HCT116 (cell line): ENCODE results near the gene ITGA1. TPM values are rescaled to one million over a fixed set of nuclear protein-coding genes. Genes with fewer than 3 reads are reported as not detected.

ENCODE experiments used
- ATAC-seq: fragments of 200-7000 bp; cut with Tn5 transposase; 2 replicates; pipeline ENCODE4 v1.9.1; 2020; ENCODE audit warnings: mild to moderate bottlenecking, moderate library complexity
- BruUV-seq: library from RNA; stranded (reverse); fragments of 400-500 nt; replicated peaks from 2 replicates; lab custom pipeline; 2021; lab: Mats Ljungman, UMichigan
- CTCF ChIA-PET: fragments of 300-600 bp; sonication (Branson Sonifier 250); formaldehyde crosslinking; loops from one replicate; lab custom pipeline; 2021; ENCODE audit warnings: antibody characterized with exemption; lab: Charles Lee
- POLR2A ChIA-PET: fragments of 300-600, 350-600 bp; sonication (Branson Sonifier 250); formaldehyde crosslinking; loops from one replicate; lab custom pipeline; 2021; ENCODE audit warnings: antibody characterized with exemption; lab: Charles Lee
- RAD21 ChIA-PET, 2 experiments: fragments of 300-600 bp; sonication (Branson Sonifier 250); formaldehyde crosslinking; loops; one replicate each; lab custom pipeline; 2023; ENCODE audit warnings: low total read pairs in 2 of 2; ENCODE audit not compliant: uncharacterized antibody in 2 of 2, unreplicated experiment in 2 of 2, low non-redundant PET in 1 of 2; lab: Charles Lee
- DNase-seq: peaks from one replicate; pipeline ENCODE4 v3.0.0-alpha.2; 2010; ENCODE audit warnings: low read depth, low spot score
- H2AFZ ChIP-seq: fragments of 200-600 bp; shearing (Covaris generic), sonication (generic); 2 replicates; pipeline ENCODE4 v1.6.1; 2017; ENCODE audit warnings: low read depth, mixed run types, mixed read lengths, antibody characterized with exemption, low read length; ENCODE audit not compliant: poor library complexity, severe bottlenecking
- H3K27ac ChIP-seq: 2 replicates; pipeline ENCODE4 v1.5.1; 2012; ENCODE audit warnings: low read depth, low read length
- H3K27me3 ChIP-seq: fragments of 200-600 bp; sonication (generic); 2 replicates; pipeline ENCODE4 v1.6.1; 2016; ENCODE audit warnings: mixed run types, low read length, mixed read lengths; ENCODE audit not compliant: insufficient read depth
- H3K36me3 ChIP-seq, 2 experiments: fragments of 200-500 bp in 1 of 2; fragments of 200-600 bp in 1 of 2; sonication (Bioruptor generic) in 1 of 2; sonication (generic) in 1 of 2; 2 replicates each; pipeline versions ENCODE4 v1.5.1 to v1.6.1; 2014 to 2016; ENCODE audit warnings: low read length in 2 of 2, inconsistent platforms in 1 of 2, mixed read lengths in 1 of 2, mixed run types in 1 of 2; ENCODE audit not compliant: insufficient read depth in 2 of 2, control insufficient read depth in 1 of 2
- H3K4me1 ChIP-seq, 2 experiments: fragments of 200-600 bp in 1 of 2; sonication (generic) in 1 of 2; 2 replicates each; pipeline versions ENCODE4 v1.5.1 to v1.6.1; 2012 to 2017; ENCODE audit warnings: low read length in 2 of 2, inconsistent platforms in 1 of 2, mild to moderate bottlenecking in 1 of 2, mixed read lengths in 1 of 2, mixed run types in 1 of 2, moderate library complexity in 1 of 2; ENCODE audit not compliant: insufficient read depth in 2 of 2, control insufficient read depth in 1 of 2
- H3K4me2 ChIP-seq: fragments of 200-600 bp; sonication (generic); 2 replicates; pipeline ENCODE4 v1.6.1; 2017; ENCODE audit warnings: mixed run types, low read length, mixed read lengths
- H3K4me3 ChIP-seq, 2 experiments: fragments of 200-600 bp in 1 of 2; sonication (generic) in 1 of 2; replicated peaks in 1 of 2; 2 replicates each; pipeline ENCODE4 v1.5.1; 2011 to 2016; ENCODE audit warnings: low read length in 2 of 2, control low read depth in 1 of 2, low read depth in 1 of 2, mild to moderate bottlenecking in 1 of 2, mixed read lengths in 1 of 2, mixed run types in 1 of 2
- H3K79me2 ChIP-seq: fragments of 200-600 bp; sonication (generic); 2 replicates; pipeline ENCODE4 v1.6.1; 2017; ENCODE audit warnings: mild to moderate bottlenecking, mixed run types, low read length, moderate library complexity, mixed read lengths; ENCODE audit not compliant: insufficient read depth
- H3K9ac ChIP-seq: fragments of 200-600 bp; sonication (generic); 2 replicates; pipeline ENCODE4 v1.6.1; 2016; ENCODE audit warnings: low read length, mixed read lengths
- H3K9me2 ChIP-seq: fragments of 200-600 bp; sonication (generic), shearing (Covaris generic); 2 replicates; pipeline ENCODE4 v1.6.1; 2017; ENCODE audit warnings: mixed run types, mild to moderate bottlenecking, moderate library complexity; ENCODE audit not compliant: insufficient read depth
- H3K9me3 ChIP-seq, 2 experiments: fragments of 200-500 bp in 1 of 2; fragments of 200-600 bp in 1 of 2; sonication (Bioruptor generic) in 1 of 2; sonication (generic) in 1 of 2; 2 replicates each; pipeline ENCODE4 v1.6.1; 2014 to 2017; ENCODE audit warnings: low read length in 2 of 2, mixed read lengths in 2 of 2, inconsistent platforms in 1 of 2, low read depth in 1 of 2, mild to moderate bottlenecking in 1 of 2, mixed run types in 1 of 2, moderate library complexity in 1 of 2; ENCODE audit not compliant: control insufficient read depth in 1 of 2, insufficient read depth in 1 of 2
- H4K20me1 ChIP-seq: fragments of 200-600 bp; sonication (generic), shearing (Covaris generic); 2 replicates; pipeline ENCODE4 v1.6.1; 2017; ENCODE audit warnings: mixed run types, mild to moderate bottlenecking, moderate library complexity; ENCODE audit not compliant: insufficient read depth
- CBX3 ChIP-seq: IDR thresholded peaks from 2 replicates; pipeline ENCODE4 v1.6.1; 2012; ENCODE audit warnings: low read depth
- CEBPB ChIP-seq: IDR thresholded peaks from 2 replicates; pipeline ENCODE4 v1.6.1; 2012; ENCODE audit warnings: low read depth
- ELF1 ChIP-seq: IDR thresholded peaks from 2 replicates; pipeline ENCODE4 v1.6.1; 2012; ENCODE audit warnings: low read depth, borderline replicate concordance
- EZH2 ChIP-seq: fragments of 200-600 bp; sonication (generic); IDR thresholded peaks from 2 replicates; pipeline ENCODE4 v1.6.1; 2017; ENCODE audit warnings: antibody characterized with exemption, mixed run types
- EZH2phosphoT487 ChIP-seq: fragments of 200-600 bp; IDR thresholded peaks from 2 replicates; pipeline ENCODE4 v1.6.1; 2018; ENCODE audit warnings: antibody characterized with exemption, borderline replicate concordance
- FOSL1 ChIP-seq: IDR thresholded peaks from 2 replicates; pipeline ENCODE4 v1.6.1; 2012; ENCODE audit warnings: low read depth
- JUND ChIP-seq: IDR thresholded peaks from 2 replicates; pipeline ENCODE4 v1.6.1; 2012
- POLR2A ChIP-seq: IDR thresholded peaks from 2 replicates; pipeline ENCODE4 v1.7.0; 2011; ENCODE audit warnings: borderline replicate concordance; ENCODE audit not compliant: insufficient read depth, insufficient read length; ENCODE audit errors: extremely low read depth
- POLR2AphosphoS5 ChIP-seq: IDR thresholded peaks from 2 replicates; pipeline ENCODE4 v1.6.1; 2011; ENCODE audit warnings: mild to moderate bottlenecking, low read depth, low read length, moderate library complexity
- RAD21 ChIP-seq: IDR thresholded peaks from 2 replicates; pipeline ENCODE4 v1.6.1; 2012; ENCODE audit warnings: low read depth, mild to moderate bottlenecking
- SP1 ChIP-seq: IDR thresholded peaks from 2 replicates; pipeline ENCODE4 v1.6.1; 2012; ENCODE audit warnings: low read depth
- YY1 ChIP-seq: IDR thresholded peaks from 2 replicates; pipeline ENCODE4 v1.6.1; 2011; ENCODE audit warnings: low read length, low read depth, moderate library complexity, mild to moderate bottlenecking; ENCODE audit not compliant: insufficient replicate concordance; ENCODE audit errors: extremely low read depth
- ZFX ChIP-seq: fragments of 450-650 bp; IDR thresholded peaks from 2 replicates; pipeline ENCODE4 v1.6.1; 2017
- ZNF274 ChIP-seq: fragments of 200-500 bp; sonication (Bioruptor generic); IDR thresholded peaks from 2 replicates; pipeline ENCODE4 v1.6.1; 2014; ENCODE audit warnings: mild to moderate bottlenecking, low read depth, low read length, inconsistent platforms
- intact Hi-C: fragments of 100-400 bp; cut with micrococcal nuclease; formaldehyde crosslinking; loops from 2 replicates; pipeline ENCODE4 v1.10.0; 2022
- total RNA-seq: library from RNA; stranded (reverse); gene quantifications from one replicate; pipeline ENCODE4 v1.2.1, GENCODE V29; 2021; ENCODE audit not compliant: unreplicated experiment
- TF ChIP-seq, protein P1 (sequence below), 3 experiments: fragments of 200-600 bp in 1 of 3; sonication (generic) in 1 of 3; IDR thresholded peaks in 2 of 3; conservative IDR thresholded peaks in 1 of 3; 2 replicates each; pipeline ENCODE4 v1.5.1; 2012 to 2017; ENCODE audit warnings: low read depth in 2 of 3, low read length in 2 of 3, antibody characterized with exemption in 1 of 3, borderline replicate concordance in 1 of 3, control low read depth in 1 of 3, mild to moderate bottlenecking in 1 of 3, mixed read lengths in 1 of 3, mixed run types in 1 of 3, moderate library complexity in 1 of 3; ENCODE audit not compliant: insufficient read depth in 1 of 3
- TF ChIP-seq, protein P2 (sequence below): IDR thresholded peaks from 2 replicates; pipeline ENCODE4 v1.6.1; 2012
- TF ChIP-seq, protein P3 (sequence below): IDR thresholded peaks from 2 replicates; pipeline ENCODE4 v1.6.1; 2012; ENCODE audit warnings: low read depth

Gene ITGA1
- total RNA-seq, 1 experiment from 2014 or later: 1.8 TPM

DNA sequence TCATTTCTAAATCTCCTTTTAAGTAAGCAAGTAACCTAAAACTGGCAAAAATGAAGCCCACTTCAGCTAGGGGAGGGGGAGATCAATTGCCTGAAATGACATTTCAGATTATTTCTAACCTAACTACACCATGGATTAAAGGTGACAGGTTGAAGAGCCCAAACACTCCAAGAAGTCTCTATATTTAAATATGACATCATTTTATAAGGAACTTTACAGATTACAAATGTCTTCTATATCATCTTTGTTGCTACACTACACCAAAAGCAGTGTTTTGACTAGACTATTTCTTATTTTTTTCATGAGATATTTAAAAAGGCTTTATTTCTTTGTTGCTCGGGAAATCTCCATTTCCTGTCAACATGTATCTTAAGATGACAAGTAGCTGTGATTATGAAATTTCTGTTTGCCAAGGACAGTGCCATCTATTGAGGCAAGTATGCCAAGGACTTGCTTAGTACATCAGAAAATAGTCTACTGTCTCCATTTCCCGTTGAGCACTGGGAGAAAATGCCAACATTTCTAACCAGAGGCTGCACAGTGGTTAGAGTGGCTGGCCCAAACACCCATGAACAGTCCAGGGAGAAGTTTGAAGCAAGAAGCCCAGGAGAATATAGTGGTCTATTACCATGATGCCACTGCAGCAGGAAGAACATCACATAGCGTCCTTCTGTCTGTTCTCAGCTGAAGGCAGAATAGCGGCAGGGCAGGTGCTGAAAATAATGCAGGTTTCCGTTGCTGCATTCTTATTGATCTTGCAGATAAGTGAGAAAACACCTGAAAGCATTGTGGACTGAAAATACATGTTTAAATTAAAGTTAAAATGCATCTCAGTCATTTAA is 108.1 kb downstream of the ITGA1 start:
- no peaks in the 10 kb centered on the region for H4K20me1 ChIP-seq
- no TSS peak for BruUV-seq
- no peak overlapping the region for H3K27ac ChIP-seq
- ChIA-PET CTCF (no interaction called here), RAD21 (no interaction called here), POLR2A (no interaction called here)
- ATAC-seq: no peak
- no peaks in the 10 kb centered on the region for H3K27me3 ChIP-seq
- no peaks in the 10 kb centered on the region for H3K9me2 ChIP-seq
- no peak for TF ChIP-seq FOSL1
- no peak for TF ChIP-seq CBX3
- TF ChIP-seq POLR2AphosphoS5: no peak
- TF ChIP-seq CEBPB: no peak
- no peak for TF ChIP-seq POLR2A
- TF ChIP-seq SP1: no peak
- TF ChIP-seq ZFX: no peak
- TF ChIP-seq, protein P1, sequence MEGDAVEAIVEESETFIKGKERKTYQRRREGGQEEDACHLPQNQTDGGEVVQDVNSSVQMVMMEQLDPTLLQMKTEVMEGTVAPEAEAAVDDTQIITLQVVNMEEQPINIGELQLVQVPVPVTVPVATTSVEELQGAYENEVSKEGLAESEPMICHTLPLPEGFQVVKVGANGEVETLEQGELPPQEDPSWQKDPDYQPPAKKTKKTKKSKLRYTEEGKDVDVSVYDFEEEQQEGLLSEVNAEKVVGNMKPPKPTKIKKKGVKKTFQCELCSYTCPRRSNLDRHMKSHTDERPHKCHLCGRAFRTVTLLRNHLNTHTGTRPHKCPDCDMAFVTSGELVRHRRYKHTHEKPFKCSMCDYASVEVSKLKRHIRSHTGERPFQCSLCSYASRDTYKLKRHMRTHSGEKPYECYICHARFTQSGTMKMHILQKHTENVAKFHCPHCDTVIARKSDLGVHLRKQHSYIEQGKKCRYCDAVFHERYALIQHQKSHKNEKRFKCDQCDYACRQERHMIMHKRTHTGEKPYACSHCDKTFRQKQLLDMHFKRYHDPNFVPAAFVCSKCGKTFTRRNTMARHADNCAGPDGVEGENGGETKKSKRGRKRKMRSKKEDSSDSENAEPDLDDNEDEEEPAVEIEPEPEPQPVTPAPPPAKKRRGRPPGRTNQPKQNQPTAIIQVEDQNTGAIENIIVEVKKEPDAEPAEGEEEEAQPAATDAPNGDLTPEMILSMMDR (IDR thresholded peaks at IDR 0.05 in 2 of 3, conservative IDR thresholded peaks at IDR 0.05 in 1 of 3; ENCODE audit: borderline replicate concordance in 1 of 3, insufficient read depth in 1 of 3, low read depth in 2 of 3, low read length in 2 of 3): no peak
- TF ChIP-seq, protein P2, sequence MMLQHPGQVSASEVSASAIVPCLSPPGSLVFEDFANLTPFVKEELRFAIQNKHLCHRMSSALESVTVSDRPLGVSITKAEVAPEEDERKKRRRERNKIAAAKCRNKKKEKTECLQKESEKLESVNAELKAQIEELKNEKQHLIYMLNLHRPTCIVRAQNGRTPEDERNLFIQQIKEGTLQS: no peak
- no peak for TF ChIP-seq RAD21
- no peak for TF ChIP-seq ELF1
- TF ChIP-seq EZH2phosphoT487: no peak
- TF ChIP-seq EZH2: no peak
- TF ChIP-seq JUND: no peak
- no peak for TF ChIP-seq ZNF274
- no peak for TF ChIP-seq YY1
- TF ChIP-seq, protein P3, sequence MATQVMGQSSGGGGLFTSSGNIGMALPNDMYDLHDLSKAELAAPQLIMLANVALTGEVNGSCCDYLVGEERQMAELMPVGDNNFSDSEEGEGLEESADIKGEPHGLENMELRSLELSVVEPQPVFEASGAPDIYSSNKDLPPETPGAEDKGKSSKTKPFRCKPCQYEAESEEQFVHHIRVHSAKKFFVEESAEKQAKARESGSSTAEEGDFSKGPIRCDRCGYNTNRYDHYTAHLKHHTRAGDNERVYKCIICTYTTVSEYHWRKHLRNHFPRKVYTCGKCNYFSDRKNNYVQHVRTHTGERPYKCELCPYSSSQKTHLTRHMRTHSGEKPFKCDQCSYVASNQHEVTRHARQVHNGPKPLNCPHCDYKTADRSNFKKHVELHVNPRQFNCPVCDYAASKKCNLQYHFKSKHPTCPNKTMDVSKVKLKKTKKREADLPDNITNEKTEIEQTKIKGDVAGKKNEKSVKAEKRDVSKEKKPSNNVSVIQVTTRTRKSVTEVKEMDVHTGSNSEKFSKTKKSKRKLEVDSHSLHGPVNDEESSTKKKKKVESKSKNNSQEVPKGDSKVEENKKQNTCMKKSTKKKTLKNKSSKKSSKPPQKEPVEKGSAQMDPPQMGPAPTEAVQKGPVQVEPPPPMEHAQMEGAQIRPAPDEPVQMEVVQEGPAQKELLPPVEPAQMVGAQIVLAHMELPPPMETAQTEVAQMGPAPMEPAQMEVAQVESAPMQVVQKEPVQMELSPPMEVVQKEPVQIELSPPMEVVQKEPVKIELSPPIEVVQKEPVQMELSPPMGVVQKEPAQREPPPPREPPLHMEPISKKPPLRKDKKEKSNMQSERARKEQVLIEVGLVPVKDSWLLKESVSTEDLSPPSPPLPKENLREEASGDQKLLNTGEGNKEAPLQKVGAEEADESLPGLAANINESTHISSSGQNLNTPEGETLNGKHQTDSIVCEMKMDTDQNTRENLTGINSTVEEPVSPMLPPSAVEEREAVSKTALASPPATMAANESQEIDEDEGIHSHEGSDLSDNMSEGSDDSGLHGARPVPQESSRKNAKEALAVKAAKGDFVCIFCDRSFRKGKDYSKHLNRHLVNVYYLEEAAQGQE: no peak
- H3K9me3 ChIP-seq: no peaks in the 10 kb centered on the region
- H2AFZ ChIP-seq: no peak overlapping the region
- H3K9ac ChIP-seq: no peak overlapping the region
- no peaks in the 10 kb centered on the region for H3K4me1 ChIP-seq
- intact Hi-C loops: no loop called here
- no peaks in the 10 kb centered on the region for H3K36me3 ChIP-seq
- no peak for DNase-seq
- H3K4me3 ChIP-seq: no peak overlapping the region
- no peak overlapping the region for H3K4me2 ChIP-seq
- H3K79me2 ChIP-seq: no peaks in the 10 kb centered on the region
